SK-N-MC (cell line): ENCODE results near the gene LRP5.
"Not testable (repeated sequence)": the region's sequence is repeated elsewhere in the genome, so short reads cannot be mapped to it uniquely, and the experiment has no call there.

Experiments used
- DNase-seq: peaks from one replicate; pipeline ENCODE4 v3.0.0-alpha.2; 2011; ENCODE audit warnings: low read depth, low spot score
- H3K27ac ChIP-seq: fragments of 200-600 bp; sonication (generic); 2 replicates; pipeline ENCODE4 v1.5.1; 2016; ENCODE audit warnings: mixed run types
- H3K36me3 ChIP-seq: fragments of 200-600 bp; sonication (generic); 2 replicates; pipeline ENCODE4 v1.6.1; 2017; ENCODE audit warnings: antibody characterized with exemption, low read length, mixed read lengths; ENCODE audit not compliant: insufficient read depth
- H3K4me3 ChIP-seq: fragments of 200-600 bp; sonication (generic); 2 replicates; pipeline ENCODE4 v1.5.1; 2016
- H3K9ac ChIP-seq: fragments of 200-600 bp; sonication (generic); 2 replicates; pipeline ENCODE4 v1.8.0; 2017; ENCODE audit warnings: mixed run types, mixed read lengths; ENCODE audit not compliant: insufficient read length
- H3K9me3 ChIP-seq: fragments of 200-600 bp; sonication (generic); 2 replicates; pipeline ENCODE4 v1.6.1; 2017; ENCODE audit warnings: low read depth, mild to moderate bottlenecking, antibody characterized with exemption, low read length, moderate library complexity, mixed read lengths
- EZH2 ChIP-seq: fragments of 200-600 bp; sonication (generic); IDR thresholded peaks from one replicate; pipeline ENCODE4 v1.6.1; 2017; ENCODE audit warnings: antibody characterized with exemption
- FOXP2 ChIP-seq: optimal IDR thresholded peaks from 2 replicates; pipeline ENCODE3; 2011; ENCODE audit warnings: mild to moderate bottlenecking, moderate library complexity; ENCODE audit not compliant: insufficient read depth; ENCODE audit errors: extremely low read length, control extremely low read depth
- POLR2AphosphoS5 ChIP-seq: IDR thresholded peaks from 2 replicates; pipeline ENCODE4 v1.6.1; 2012; ENCODE audit warnings: mild to moderate bottlenecking, low read depth, low read length, borderline replicate concordance

LRP5 gene

GRCh38 chr11:68397256-68397655 lies 84.9 kb downstream of the LRP5 start:
- DNase-seq = no peak
- Histone ChIP-seq H3K9me3 (no peaks in the 10 kb centered on the region), H3K36me3 (peaks cover 7% of the 10 kb centered on the region; the same call in 1 of the 2 replicates), H3K27ac (no peak overlapping the region), H3K9ac (no peak overlapping the region), H3K4me3 (no peak overlapping the region)
- TF ChIP-seq EZH2 = no peak
- no peak for TF ChIP-seq FOXP2
- no peak for TF ChIP-seq POLR2AphosphoS5

- no peak overlapping the region for H3K4me3 ChIP-seq
- no peak for TF ChIP-seq FOXP2
- TF ChIP-seq EZH2 = no peak
- no peaks in the 10 kb centered on the region for H3K9me3 ChIP-seq
- no peak for DNase-seq
- H3K36me3 ChIP-seq = peaks cover 20% of the 10 kb centered on the region; the same call in 1 of the 2 replicates
- H3K9ac ChIP-seq = no peak overlapping the region
- H3K27ac ChIP-seq = 0 out of 2 replicates have a peak overlapping the region, but pooled peaks have one; percentile 22
Observed at GRCh38 chr11:68398995-68399851, 86.8 kb downstream of the LRP5 start.

- H3K4me3 ChIP-seq = no peak overlapping the region
- TF ChIP-seq FOXP2 (no peak), POLR2AphosphoS5 (no peak), EZH2 (no peak)
- no peak overlapping the region for H3K27ac ChIP-seq
- no peak for DNase-seq
- H3K9me3 ChIP-seq = no peaks in the 10 kb centered on the region
- H3K36me3 ChIP-seq = peaks cover 22% of the 10 kb centered on the region; the same call in 1 of the 2 replicates
- H3K9ac ChIP-seq = no peak overlapping the region
Observed at GRCh38 chr11:68399916-68400315, 87.5 kb downstream of the LRP5 start.

GRCh38 chr11:68400584-68400983 lies 88.2 kb downstream of the LRP5 start:
- not testable (repeated sequence) for H3K27ac ChIP-seq, DNase-seq, H3K9me3 ChIP-seq, H3K9ac ChIP-seq, H3K4me3 ChIP-seq
- H3K36me3 ChIP-seq = peaks cover 23% of the 10 kb centered on the region; the same call in 1 of the 2 replicates

- H3K27ac ChIP-seq = no peak overlapping the region
- no peaks in the 10 kb centered on the region for H3K9me3 ChIP-seq
- TF ChIP-seq POLR2AphosphoS5 (no peak), EZH2 (no peak), FOXP2 (no peak)
- H3K9ac ChIP-seq = no peak overlapping the region
- H3K36me3 ChIP-seq = peaks cover 36% of the 10 kb centered on the region; the same call in 1 of the 2 replicates
- no peak overlapping the region for H3K4me3 ChIP-seq
- DNase-seq = no peak
Observed at GRCh38 chr11:68401856-68402255, 89.5 kb downstream of the LRP5 start.

- Histone ChIP-seq H3K9me3 (no peaks in the 10 kb centered on the region), H3K27ac (no peak overlapping the region), H3K4me3 (no peak overlapping the region), H3K9ac (no peak overlapping the region), H3K36me3 (peaks cover 38% of the 10 kb centered on the region; the same call in 1 of the 2 replicates)
- TF ChIP-seq POLR2AphosphoS5 = no peak
- TF ChIP-seq FOXP2 = no peak
- no peak for TF ChIP-seq EZH2
- no peak for DNase-seq
Observed at GRCh38 chr11:68402355-68403031, 90.1 kb downstream of the LRP5 start.

- H3K36me3 ChIP-seq = peaks cover 38% of the 10 kb centered on the region; the same call in 1 of the 2 replicates
- TF ChIP-seq EZH2 (no peak), POLR2AphosphoS5 (no peak), FOXP2 (no peak)
Observed at GRCh38 chr11:68403424-68403823, 91.0 kb downstream of the LRP5 start.

DNA sequence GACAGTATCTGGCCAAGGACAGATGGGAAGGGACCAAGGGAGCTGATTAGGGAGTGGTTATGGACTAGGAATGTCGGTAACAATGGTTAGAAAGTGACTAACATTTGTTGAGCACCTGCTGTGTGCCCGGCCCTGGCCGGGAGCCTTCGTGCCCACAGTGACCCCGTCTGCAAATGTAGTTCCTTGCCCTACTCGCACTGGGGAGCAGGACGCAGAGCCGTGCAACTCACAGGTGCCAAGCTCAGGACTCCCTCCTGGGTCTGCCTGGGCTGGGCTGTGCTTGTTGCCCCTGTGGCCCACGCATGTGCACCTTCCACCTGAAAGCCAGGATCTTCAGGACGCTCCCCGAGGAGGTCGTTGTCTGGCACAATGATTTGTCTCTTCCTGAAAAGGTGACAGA lies 91.4 kb downstream of the LRP5 start:
- TF ChIP-seq POLR2AphosphoS5 (no peak), EZH2 (no peak), FOXP2 (no peak)
- DNase-seq = no peak
- Histone ChIP-seq H3K9me3 (no peaks in the 10 kb centered on the region), H3K9ac (no peak overlapping the region), H3K27ac (no peak overlapping the region), H3K4me3 (no peak overlapping the region), H3K36me3 (peaks cover 42% of the 10 kb centered on the region; the same call in 1 of the 2 replicates)

More at GRCh38 chr11:68403424-68403823, 91.0 kb downstream of the LRP5 start:
- Histone ChIP-seq H3K9me3 (no peaks in the 10 kb centered on the region), H3K27ac (no peak overlapping the region), H3K4me3 (no peak overlapping the region), H3K9ac (no peak overlapping the region)
- DNase-seq = no peak
